ENCODE data around the gene DNAJC13.

The DNAJC13 gene

DNA sequence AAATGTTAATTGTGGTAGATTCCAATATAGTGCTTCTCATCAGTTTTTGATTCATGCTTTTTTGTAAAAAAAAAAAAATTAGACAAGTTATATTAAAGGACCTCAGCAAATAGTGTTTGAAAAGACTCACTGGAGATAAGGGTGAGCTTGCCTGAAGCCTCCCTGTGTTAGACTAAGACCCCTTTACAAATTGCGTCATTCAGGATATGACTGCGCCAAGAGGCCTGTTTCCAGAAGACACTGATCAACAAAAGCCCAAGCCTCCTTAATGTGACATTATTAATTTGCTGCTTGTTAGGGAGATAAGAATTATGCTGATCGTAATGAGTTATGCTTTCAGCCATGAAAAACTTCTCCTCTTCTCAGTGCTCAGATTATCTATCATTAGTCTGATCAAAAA, 13.0 kb upstream of the DNAJC13 start:
- no peak for TF ChIP-seq SPI1 (IDR thresholded peaks at IDR 0.05; ENCODE audit: borderline replicate concordance, low read depth)
- TF ChIP-seq, protein P1, sequence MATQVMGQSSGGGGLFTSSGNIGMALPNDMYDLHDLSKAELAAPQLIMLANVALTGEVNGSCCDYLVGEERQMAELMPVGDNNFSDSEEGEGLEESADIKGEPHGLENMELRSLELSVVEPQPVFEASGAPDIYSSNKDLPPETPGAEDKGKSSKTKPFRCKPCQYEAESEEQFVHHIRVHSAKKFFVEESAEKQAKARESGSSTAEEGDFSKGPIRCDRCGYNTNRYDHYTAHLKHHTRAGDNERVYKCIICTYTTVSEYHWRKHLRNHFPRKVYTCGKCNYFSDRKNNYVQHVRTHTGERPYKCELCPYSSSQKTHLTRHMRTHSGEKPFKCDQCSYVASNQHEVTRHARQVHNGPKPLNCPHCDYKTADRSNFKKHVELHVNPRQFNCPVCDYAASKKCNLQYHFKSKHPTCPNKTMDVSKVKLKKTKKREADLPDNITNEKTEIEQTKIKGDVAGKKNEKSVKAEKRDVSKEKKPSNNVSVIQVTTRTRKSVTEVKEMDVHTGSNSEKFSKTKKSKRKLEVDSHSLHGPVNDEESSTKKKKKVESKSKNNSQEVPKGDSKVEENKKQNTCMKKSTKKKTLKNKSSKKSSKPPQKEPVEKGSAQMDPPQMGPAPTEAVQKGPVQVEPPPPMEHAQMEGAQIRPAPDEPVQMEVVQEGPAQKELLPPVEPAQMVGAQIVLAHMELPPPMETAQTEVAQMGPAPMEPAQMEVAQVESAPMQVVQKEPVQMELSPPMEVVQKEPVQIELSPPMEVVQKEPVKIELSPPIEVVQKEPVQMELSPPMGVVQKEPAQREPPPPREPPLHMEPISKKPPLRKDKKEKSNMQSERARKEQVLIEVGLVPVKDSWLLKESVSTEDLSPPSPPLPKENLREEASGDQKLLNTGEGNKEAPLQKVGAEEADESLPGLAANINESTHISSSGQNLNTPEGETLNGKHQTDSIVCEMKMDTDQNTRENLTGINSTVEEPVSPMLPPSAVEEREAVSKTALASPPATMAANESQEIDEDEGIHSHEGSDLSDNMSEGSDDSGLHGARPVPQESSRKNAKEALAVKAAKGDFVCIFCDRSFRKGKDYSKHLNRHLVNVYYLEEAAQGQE (IDR thresholded peaks at IDR 0.05; ENCODE audit: insufficient replicate concordance, low read depth), result no peak
- no peak for DNase-seq (ENCODE audit: low read depth in 1 of 2, low spot score in 1 of 2)
- Histone ChIP-seq H3K27ac (replicated peaks) (no peak overlapping the region), H3K4me3 (replicated peaks; ENCODE audit: insufficient read depth, low read length) (no peak overlapping the region), H3K27me3 (ENCODE audit: insufficient read depth, poor library complexity, severe bottlenecking) (no peaks in the 10 kb centered on the region)

DNA sequence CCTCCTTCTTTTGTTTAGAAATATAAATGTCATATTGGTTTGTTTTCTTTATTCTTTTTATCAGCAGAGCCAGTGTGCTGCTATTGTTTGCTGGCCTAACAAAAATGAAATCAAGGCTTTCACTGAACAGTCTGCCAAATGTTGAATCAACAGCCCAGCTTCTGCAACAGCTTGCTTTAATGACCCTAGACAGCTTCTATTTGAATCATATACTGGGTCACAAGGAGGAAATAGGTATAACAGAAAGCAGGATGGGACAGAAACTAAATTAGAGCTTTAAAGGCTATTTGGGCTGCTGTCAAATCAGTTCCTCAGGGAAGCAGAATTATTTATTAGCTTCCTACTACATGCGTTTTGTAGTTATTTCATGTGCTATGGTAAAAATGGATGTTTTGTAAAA, 12.1 kb upstream of the DNAJC13 start:
- DNase-seq (ENCODE audit: low read depth in 1 of 2, low spot score in 1 of 2), result no peak
- H3K27ac ChIP-seq (replicated peaks), result no peak overlapping the region

DNA sequence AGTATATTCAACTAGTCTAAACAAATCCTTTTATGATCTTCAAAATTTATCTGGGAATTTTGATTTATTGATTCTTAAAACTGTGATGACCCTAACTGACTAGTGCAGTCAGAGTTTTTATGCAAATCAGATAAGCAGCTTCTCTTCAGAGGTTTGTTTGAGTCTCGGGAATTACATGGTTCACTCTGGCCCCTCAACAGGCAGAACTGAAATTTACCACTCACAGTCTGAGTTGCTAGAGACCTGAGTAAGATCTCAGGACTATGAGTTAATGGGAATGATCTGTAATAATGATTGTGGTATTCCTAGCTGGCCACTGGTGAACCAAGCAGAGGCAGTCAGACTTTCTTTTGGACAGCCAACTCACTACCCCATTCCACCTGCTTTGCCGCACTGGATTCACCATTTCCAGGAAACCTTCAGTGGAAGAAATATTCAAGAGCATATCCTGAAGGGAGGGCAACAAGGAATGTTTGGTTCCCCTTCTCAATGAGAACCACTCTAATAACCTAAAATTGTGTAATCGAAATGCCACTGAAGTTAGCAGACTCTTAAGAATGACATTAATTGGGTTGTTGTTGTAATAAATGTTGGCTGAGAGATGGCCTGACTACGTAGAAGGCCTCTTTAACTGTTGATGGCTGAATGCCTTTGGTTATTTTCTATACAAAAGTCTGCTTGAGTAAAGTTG, 11.5 kb upstream of the DNAJC13 start:
- Histone ChIP-seq H3K27ac (replicated peaks) (no peak overlapping the region), H3K27me3 (ENCODE audit: insufficient read depth, poor library complexity, severe bottlenecking) (no peaks in the 10 kb centered on the region), H3K4me3 (replicated peaks; ENCODE audit: insufficient read depth, low read length) (no peak overlapping the region)
- DNase-seq (ENCODE audit: low read depth in 1 of 2, low spot score in 1 of 2), result no peak
- TF ChIP-seq, protein P1 (IDR thresholded peaks at IDR 0.05; ENCODE audit: insufficient replicate concordance, low read depth), result no peak
- TF ChIP-seq SPI1 (IDR thresholded peaks at IDR 0.05; ENCODE audit: borderline replicate concordance, low read depth) (no peak), GABPA (IDR thresholded peaks at IDR 0.05; ENCODE audit: low read depth) (no peak), POLR2AphosphoS5 (IDR thresholded peaks at IDR 0.05; ENCODE audit: low read depth) (no peak)
- TF ChIP-seq, protein P2, sequence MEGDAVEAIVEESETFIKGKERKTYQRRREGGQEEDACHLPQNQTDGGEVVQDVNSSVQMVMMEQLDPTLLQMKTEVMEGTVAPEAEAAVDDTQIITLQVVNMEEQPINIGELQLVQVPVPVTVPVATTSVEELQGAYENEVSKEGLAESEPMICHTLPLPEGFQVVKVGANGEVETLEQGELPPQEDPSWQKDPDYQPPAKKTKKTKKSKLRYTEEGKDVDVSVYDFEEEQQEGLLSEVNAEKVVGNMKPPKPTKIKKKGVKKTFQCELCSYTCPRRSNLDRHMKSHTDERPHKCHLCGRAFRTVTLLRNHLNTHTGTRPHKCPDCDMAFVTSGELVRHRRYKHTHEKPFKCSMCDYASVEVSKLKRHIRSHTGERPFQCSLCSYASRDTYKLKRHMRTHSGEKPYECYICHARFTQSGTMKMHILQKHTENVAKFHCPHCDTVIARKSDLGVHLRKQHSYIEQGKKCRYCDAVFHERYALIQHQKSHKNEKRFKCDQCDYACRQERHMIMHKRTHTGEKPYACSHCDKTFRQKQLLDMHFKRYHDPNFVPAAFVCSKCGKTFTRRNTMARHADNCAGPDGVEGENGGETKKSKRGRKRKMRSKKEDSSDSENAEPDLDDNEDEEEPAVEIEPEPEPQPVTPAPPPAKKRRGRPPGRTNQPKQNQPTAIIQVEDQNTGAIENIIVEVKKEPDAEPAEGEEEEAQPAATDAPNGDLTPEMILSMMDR (IDR thresholded peaks at IDR 0.05; ENCODE audit: insufficient read depth, low read length), result no peak

More for the DNA sequence above, 12.1 kb upstream of the DNAJC13 start:
- Histone ChIP-seq H3K4me3 (replicated peaks; ENCODE audit: insufficient read depth, low read length) (no peak overlapping the region), H3K27me3 (ENCODE audit: insufficient read depth, poor library complexity, severe bottlenecking) (no peaks in the 10 kb centered on the region)
- TF ChIP-seq GABPA (IDR thresholded peaks at IDR 0.05; ENCODE audit: low read depth) (no peak), POLR2AphosphoS5 (IDR thresholded peaks at IDR 0.05; ENCODE audit: low read depth) (no peak), SPI1 (IDR thresholded peaks at IDR 0.05; ENCODE audit: borderline replicate concordance, low read depth) (no peak)
- TF ChIP-seq, protein P1 (IDR thresholded peaks at IDR 0.05; ENCODE audit: insufficient replicate concordance, low read depth), result no peak
- TF ChIP-seq, protein P2 (IDR thresholded peaks at IDR 0.05; ENCODE audit: insufficient read depth, low read length), result no peak

Measured in HL-60 (cell line).